ENCODE data around the gene CDH8. TPM values are rescaled to one million over a fixed set of nuclear protein-coding genes. Genes with fewer than 3 reads are reported as not detected.

The CDH8 gene
- total RNA-seq, 1 donor from 2014 or later = 0.98 TPM

- intact Hi-C loops (cut with DNase I) = no loop called here
- H3K36me3 ChIP-seq = no peaks in the 10 kb centered on the region
- no peak for TF ChIP-seq POLR2A (IDR thresholded peaks at IDR 0.05)
- no peak for TF ChIP-seq POLR2AphosphoS5 (IDR thresholded peaks at IDR 0.05; ENCODE audit: insufficient read depth in 1 of 2, low read depth in 1 of 2)
- TF ChIP-seq, protein P1, sequence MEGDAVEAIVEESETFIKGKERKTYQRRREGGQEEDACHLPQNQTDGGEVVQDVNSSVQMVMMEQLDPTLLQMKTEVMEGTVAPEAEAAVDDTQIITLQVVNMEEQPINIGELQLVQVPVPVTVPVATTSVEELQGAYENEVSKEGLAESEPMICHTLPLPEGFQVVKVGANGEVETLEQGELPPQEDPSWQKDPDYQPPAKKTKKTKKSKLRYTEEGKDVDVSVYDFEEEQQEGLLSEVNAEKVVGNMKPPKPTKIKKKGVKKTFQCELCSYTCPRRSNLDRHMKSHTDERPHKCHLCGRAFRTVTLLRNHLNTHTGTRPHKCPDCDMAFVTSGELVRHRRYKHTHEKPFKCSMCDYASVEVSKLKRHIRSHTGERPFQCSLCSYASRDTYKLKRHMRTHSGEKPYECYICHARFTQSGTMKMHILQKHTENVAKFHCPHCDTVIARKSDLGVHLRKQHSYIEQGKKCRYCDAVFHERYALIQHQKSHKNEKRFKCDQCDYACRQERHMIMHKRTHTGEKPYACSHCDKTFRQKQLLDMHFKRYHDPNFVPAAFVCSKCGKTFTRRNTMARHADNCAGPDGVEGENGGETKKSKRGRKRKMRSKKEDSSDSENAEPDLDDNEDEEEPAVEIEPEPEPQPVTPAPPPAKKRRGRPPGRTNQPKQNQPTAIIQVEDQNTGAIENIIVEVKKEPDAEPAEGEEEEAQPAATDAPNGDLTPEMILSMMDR (IDR thresholded peaks at IDR 0.05) = no peak
These were observed 376.3 kb downstream of the CDH8 start for GRCh38 chr16:61659936-61660335.

GRCh38 chr16:61654962-61655361 lies 381.3 kb downstream of the CDH8 start:
- Histone ChIP-seq H3K27ac (no peak overlapping the region), H3K4me3 (no peak overlapping the region), H3K27me3 (no peaks in the 10 kb centered on the region), H3K9me3 (no peaks in the 10 kb centered on the region), H3K4me1 (no peaks in the 10 kb centered on the region), H3K36me3 (no peaks in the 10 kb centered on the region)
- DNase-seq (ENCODE audit: extremely low spot score in 2 of 2) = no peak
- TF ChIP-seq POLR2AphosphoS5 (IDR thresholded peaks at IDR 0.05; ENCODE audit: insufficient read depth in 1 of 2, low read depth in 1 of 2) = no peak
- no peak for TF ChIP-seq POLR2A (IDR thresholded peaks at IDR 0.05)
- TF ChIP-seq, protein P1 (IDR thresholded peaks at IDR 0.05) = no peak
- intact Hi-C loops (cut with DNase I) = no loop called here

More at GRCh38 chr16:61659936-61660335, 376.3 kb downstream of the CDH8 start:
- no peak for DNase-seq (ENCODE audit: extremely low spot score in 2 of 2)
- Histone ChIP-seq H3K4me1 (no peaks in the 10 kb centered on the region), H3K27me3 (no peaks in the 10 kb centered on the region), H3K9me3 (no peaks in the 10 kb centered on the region), H3K27ac (no peak overlapping the region), H3K4me3 (no peak overlapping the region)

DNA sequence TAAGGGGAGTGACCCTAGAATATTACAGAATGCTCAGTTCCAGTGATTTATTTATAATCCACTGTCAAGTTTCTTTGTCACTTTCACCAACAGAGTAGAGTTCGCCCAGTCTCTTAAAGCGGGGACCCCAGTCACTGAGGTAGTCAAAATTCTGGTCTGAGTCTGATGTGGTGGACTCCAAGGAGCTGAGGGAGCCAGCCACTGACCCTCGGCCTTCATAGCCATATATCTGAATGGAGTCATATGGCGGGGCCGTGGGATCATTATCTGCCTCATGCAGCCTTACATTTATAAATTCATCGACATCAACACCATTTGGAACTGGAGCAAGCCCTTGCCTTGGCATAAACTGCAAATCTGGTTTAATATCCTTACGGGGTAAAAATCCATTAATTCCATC lies 382.7 kb downstream of the CDH8 start:
- Histone ChIP-seq H3K27me3 (no peaks in the 10 kb centered on the region), H3K9me3 (no peaks in the 10 kb centered on the region), H3K4me1 (no peaks in the 10 kb centered on the region), H3K4me3 (no peak overlapping the region), H3K36me3 (no peaks in the 10 kb centered on the region), H3K27ac (no peak overlapping the region)
- TF ChIP-seq POLR2AphosphoS5 (IDR thresholded peaks at IDR 0.05; ENCODE audit: insufficient read depth in 1 of 2, low read depth in 1 of 2) (no peak), POLR2A (IDR thresholded peaks at IDR 0.05) (no peak)
- TF ChIP-seq, protein P1 (IDR thresholded peaks at IDR 0.05) = no peak
- intact Hi-C loops (cut with DNase I) = no loop called here
- no peak for DNase-seq (ENCODE audit: extremely low spot score in 2 of 2)

GRCh38 chr16:61645561-61645960 lies 390.7 kb downstream of the CDH8 start:
- no peak overlapping the region for H3K27ac ChIP-seq
- intact Hi-C loops (cut with DNase I) = no loop called here
- TF ChIP-seq POLR2A (IDR thresholded peaks at IDR 0.05) = no peak
- TF ChIP-seq, protein P1 (IDR thresholded peaks at IDR 0.05) = no peak
- no peak for TF ChIP-seq POLR2AphosphoS5 (IDR thresholded peaks at IDR 0.05; ENCODE audit: insufficient read depth in 1 of 2, low read depth in 1 of 2)
- H3K4me1 ChIP-seq = no peaks in the 10 kb centered on the region
- no peaks in the 10 kb centered on the region for H3K27me3 ChIP-seq
- H3K36me3 ChIP-seq = no peaks in the 10 kb centered on the region
- no peaks in the 10 kb centered on the region for H3K9me3 ChIP-seq
- DNase-seq (ENCODE audit: extremely low spot score in 2 of 2) = no peak
- H3K4me3 ChIP-seq = no peak overlapping the region

GRCh38 chr16:61644736-61645135 lies 391.5 kb downstream of the CDH8 start:
- Histone ChIP-seq H3K27ac (no peak overlapping the region), H3K27me3 (no peaks in the 10 kb centered on the region), H3K4me1 (no peaks in the 10 kb centered on the region), H3K9me3 (no peaks in the 10 kb centered on the region), H3K36me3 (no peaks in the 10 kb centered on the region), H3K4me3 (no peak overlapping the region)
- intact Hi-C loops (cut with DNase I) = no loop called here
- TF ChIP-seq POLR2AphosphoS5 (IDR thresholded peaks at IDR 0.05; ENCODE audit: insufficient read depth in 1 of 2, low read depth in 1 of 2) (no peak), POLR2A (IDR thresholded peaks at IDR 0.05) (no peak)
- TF ChIP-seq, protein P1 (IDR thresholded peaks at IDR 0.05) = no peak
- DNase-seq (ENCODE audit: extremely low spot score in 2 of 2) = no peak

Data from vagina (tissue), 2 donors.